ENCODE data around the gene MCAM.

Gene MCAM

DNA sequence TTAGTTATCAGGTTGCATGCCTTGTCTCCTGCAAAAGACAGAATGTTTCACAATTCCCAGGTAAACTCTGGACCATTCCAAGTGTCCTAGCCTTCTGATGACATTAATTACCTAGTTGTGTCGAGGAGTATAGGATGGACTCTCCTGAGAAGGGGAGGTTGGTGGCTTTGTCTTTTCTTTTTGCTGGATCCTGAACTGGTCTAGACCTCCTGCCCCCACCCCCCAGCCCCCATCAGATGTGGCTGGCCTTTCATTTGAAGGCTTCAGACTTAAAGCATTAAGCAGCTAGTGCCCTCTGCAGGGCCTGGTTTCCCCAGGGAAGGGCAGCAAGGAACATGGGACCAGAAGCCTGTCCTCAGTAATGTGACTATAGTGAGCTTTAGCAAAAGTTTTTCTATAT is 9.7 kb downstream of the MCAM start:
- no peak for DNase-seq (ENCODE audit: low read depth)

- DNase-seq (ENCODE audit: low read depth), result no peak
Observed at GRCh38 chr11:119306373-119306890, 10.5 kb downstream of the MCAM start.

GRCh38 chr11:119305556-119306372 is 11.2 kb downstream of the MCAM start:
- DNase-seq (ENCODE audit: low read depth), result no peak

DNA sequence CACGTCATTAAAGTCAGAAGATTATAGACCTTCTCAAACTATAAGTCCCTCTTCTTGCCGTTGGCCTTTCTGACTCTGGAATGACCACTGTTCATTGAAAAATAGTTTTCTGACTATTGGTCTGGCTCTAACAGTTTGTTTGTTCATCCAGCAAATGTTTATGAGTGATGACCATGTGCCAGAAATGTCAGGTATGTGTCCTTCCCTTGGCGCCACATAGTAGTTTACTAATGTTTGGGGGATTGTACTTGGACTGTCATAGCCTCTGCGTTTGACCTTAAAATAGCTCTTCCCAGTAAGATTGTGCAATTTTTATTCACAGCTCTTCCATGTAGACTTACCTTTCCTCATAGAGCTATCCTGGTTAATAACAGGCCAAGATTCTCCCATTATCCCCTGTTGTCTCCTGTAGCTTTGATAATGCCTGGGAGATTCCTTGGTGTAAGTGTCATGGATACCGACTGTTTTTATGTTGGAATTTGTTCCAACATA is 13.7 kb downstream of the MCAM start:
- DNase-seq (ENCODE audit: low read depth), result no peak

GRCh38 chr11:119300198-119300964 is 16.5 kb downstream of the MCAM start:
- no peak for DNase-seq (ENCODE audit: low read depth)

DNA sequence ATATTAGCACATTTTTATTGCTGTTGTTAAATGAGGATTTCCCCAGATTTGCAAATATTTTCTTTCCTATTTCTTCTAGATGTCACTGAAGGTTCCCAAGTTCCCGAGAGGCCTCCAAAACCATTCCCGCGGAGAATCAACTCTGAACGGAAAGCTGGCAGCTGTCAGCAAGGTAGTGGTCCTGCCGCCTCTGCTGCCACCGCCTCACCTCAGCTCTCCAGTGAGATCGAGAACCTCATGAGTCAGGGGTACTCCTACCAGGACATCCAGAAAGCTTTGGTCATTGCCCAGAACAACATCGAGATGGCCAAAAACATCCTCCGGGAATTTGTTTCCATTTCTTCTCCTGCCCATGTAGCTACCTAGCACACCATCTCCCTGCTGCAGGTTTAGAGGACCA is 17.5 kb downstream of the MCAM start:
- no peak for DNase-seq (ENCODE audit: low read depth)

GRCh38 chr11:119298726-119299125 is 18.2 kb downstream of the MCAM start:
- DNase-seq (ENCODE audit: low read depth), result no peak

GRCh38 chr11:119297938-119298337 is 19.0 kb downstream of the MCAM start:
- DNase-seq (ENCODE audit: low read depth), result no peak

DNA sequence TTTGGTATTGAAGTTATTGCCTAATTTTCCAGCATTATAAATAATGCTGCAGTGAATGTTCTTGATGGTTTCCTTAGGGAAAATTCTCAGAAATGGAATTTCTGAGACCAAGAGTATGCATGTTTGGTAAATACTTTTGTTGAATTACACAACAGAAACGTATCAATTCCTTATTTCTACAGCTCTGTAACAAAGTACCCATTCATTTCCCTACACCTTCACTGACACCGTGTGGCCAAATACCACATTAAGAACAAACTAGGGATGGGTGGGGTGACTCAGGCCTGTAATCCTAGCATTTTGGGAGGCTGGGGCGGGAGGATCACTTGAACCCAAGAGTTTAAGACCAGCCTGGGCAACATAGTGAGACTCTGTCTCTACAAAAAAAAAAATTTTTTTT is 21.8 kb downstream of the MCAM start:
- DNase-seq (ENCODE audit: low read depth), result no peak

- no peak for DNase-seq (ENCODE audit: low read depth)
Observed at GRCh38 chr11:119293461-119293860, 23.5 kb downstream of the MCAM start.

GRCh38 chr11:119290894-119291497 is 25.9 kb downstream of the MCAM start:
- DNase-seq (ENCODE audit: low read depth), result no peak

DNA sequence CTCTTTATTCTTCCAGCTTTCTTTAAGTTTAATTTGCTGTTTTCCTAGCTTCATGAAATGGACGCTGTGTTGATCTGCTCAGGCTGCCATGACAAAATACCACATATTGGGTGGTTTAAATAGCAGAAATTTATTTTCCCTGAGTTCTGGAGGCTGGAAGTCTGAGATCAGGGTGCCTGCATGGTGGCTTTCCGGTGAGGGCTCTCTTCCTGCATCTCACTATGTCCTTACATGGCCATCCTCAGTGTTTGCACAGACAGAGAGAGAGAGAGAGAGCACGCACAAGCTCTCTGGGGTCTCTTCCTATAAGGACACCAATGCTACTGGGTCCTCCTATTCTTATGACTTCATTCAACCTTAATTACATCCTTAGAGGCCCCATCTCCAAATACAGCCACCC is 28.7 kb downstream of the MCAM start:
- DNase-seq (ENCODE audit: low read depth), result no peak

DNA sequence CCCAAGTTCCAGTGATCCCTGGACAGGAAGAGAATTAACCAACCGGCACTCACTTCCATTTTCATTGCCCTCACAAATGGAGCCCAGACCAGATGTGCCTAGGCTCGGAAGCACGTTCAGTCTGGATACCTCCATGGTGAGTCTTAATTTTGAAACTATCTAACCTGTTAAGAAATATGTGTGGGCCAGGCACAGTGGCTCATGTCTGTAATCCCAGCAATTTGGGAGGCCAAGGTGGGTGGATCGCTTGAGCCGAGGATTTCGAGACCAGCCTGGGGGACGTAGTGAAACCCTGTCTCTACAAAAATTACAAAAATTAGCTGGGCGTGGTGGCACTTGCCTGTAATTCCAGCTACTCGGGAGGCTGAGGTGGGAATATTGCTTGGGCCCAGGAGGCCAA is 31.5 kb downstream of the MCAM start:
- DNase-seq (ENCODE audit: low read depth), result no peak

GRCh38 chr11:119284344-119285157 is 32.4 kb downstream of the MCAM start:
- no peak for DNase-seq (ENCODE audit: low read depth)

- no peak for DNase-seq (ENCODE audit: low read depth)
Observed at GRCh38 chr11:119282495-119282894, 34.4 kb downstream of the MCAM start.

DNA sequence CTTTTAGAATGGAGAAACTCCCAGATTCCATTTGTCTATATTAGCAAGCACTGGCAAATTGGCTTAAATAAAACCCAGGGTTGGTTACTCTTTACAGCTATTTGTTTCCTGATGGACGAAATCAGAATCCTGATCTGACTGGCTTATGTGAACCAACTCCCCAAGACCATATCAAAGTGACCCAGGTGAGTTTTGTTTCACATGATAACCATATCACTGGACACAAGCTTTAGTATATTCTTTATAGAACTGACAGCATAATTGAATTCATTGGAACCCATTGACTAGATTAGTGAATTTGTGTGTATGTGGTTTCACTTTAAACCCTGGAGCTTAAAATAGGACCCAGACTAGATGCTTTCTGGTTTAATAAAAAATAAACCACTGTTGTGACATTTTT is 39.3 kb downstream of the MCAM start:
- DNase-seq (ENCODE audit: low read depth), result no peak

GRCh38 chr11:119273721-119274120 is 43.2 kb downstream of the MCAM start:
- DNase-seq (ENCODE audit: low read depth), result no peak

DNA sequence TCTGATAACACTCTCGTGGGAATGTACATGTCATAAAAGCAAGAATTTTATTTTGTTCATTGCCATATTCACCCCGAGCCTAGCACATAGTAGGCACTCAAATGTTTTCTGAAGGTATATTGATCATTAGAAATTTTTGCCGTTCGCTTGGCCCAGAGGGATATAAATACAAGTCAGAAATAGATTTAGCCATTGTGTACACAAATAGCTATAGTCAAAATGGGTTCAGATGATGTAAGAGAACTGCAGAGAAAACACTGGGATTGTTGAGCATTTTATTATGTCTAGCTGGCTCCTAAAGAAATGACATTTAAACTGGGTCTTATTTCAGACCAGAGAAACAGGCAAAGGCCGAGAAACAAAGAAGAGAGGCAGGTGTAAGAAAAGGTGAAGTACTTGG is 49.3 kb downstream of the MCAM start:
- DNase-seq (ENCODE audit: low read depth), result no peak

DNA sequence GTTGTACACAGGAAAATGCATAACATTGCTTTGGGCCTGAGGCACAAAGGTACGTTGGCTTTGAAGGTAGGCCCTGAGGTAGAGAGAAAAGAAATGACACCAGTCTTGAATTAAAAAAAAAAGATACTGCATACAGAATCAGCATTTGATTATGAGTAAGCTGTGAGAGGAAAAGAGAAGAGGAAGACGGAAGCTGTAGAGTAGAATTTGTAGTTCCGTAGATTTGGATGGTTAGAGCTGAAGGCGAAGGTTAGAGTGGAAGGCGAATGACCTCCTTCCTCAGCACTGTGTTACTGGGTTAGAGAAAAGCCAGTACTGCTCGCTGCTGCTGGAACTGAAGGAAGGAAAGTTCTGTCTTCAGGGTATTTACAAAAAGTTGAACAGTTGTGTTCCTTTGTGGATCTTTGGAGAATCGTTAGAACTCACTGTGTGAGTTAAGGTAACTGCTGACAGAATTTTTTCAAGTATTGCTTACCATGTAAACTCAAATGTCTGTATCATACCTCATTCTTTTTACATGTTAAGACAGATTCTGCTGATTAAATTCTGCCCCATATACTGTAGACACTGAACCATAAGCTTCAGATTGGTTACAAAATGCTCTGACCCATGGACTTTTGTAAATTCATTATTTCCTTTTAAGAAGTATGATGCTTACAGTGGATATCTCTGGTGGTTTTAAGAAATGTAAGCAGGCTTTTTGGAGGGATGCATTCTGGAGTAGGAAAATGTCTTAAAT is 50.2 kb downstream of the MCAM start:
- no peak for DNase-seq (ENCODE audit: low read depth)

GRCh38 chr11:119266063-119266462 is 50.9 kb downstream of the MCAM start:
- no peak for DNase-seq (ENCODE audit: low read depth)

DNA sequence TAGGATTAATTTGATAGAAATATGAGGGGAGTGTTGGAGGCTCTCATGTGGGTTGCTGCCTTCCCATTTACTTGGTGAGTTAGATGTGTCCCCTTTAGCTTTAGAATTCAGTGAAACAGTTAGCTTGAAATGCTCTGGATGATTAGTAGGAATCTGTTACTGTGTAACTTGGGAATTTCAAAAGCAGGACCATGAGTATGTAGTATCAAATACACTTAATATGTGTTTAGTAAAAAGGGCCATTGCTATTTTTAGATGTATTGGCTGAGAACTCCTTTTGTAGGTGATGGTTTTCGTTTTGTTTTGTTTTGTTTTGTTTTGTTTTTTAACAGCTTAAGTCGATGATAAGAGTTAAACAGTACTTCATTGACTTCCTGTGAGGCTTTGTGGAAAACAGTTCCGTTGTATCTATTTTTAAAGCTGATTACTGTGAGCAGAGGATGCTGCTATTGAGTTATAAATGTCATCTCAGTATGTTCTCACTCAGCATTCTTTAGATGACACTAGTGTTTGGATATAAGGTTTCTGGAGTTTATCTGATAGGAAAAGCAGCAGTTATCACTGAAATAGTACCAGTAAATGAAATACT is 53.5 kb downstream of the MCAM start:
- no peak for DNase-seq (ENCODE audit: low read depth)
